Activated CD4-positive, alpha-beta memory T cell treated with anti-CD3 and anti-CD28 coated beads, Interleukin-2, amount 10 ng/mL, durations not matched to agents 7 days and 5 days (primary cell): ENCODE results near the gene PAX4. TPM values are rescaled to one million over a fixed set of nuclear protein-coding genes. Genes with fewer than 3 reads are reported as not detected.

Source experiments
- CTCF ChIA-PET: fragments of 350-600 bp; sonication (Branson Sonifier 250); formaldehyde crosslinking; loops from one replicate; lab custom pipeline; 2021; ENCODE audit warnings: antibody characterized with exemption, inconsistent platforms; lab: Charles Lee
- POLR2A ChIA-PET: fragments of 350-600 bp; sonication (Branson Sonifier 250); formaldehyde crosslinking; loops from one replicate; lab custom pipeline; 2021; ENCODE audit warnings: antibody characterized with exemption; lab: Charles Lee
- DNase-seq: peaks from one replicate; pipeline ENCODE4 v3.0.0-alpha.2; 2020
- H3K27ac Mint-ChIP-seq: one replicate; pipeline ENCODE4 v1.8.0; 2021; ENCODE audit warnings: mild to moderate bottlenecking, mixed read lengths
- H3K27me3 Mint-ChIP-seq: one replicate; pipeline ENCODE4 v1.8.0; 2021; ENCODE audit warnings: mixed read lengths
- H3K36me3 Mint-ChIP-seq: one replicate; pipeline ENCODE4 v1.8.0; 2021; ENCODE audit warnings: low read depth, mixed read lengths
- H3K4me1 Mint-ChIP-seq: one replicate; pipeline ENCODE4 v1.8.0; 2021; ENCODE audit warnings: mixed read lengths
- H3K4me3 Mint-ChIP-seq: one replicate; pipeline ENCODE4 v1.8.0; 2021; ENCODE audit warnings: mild to moderate bottlenecking, mixed read lengths
- H3K9me3 Mint-ChIP-seq: one replicate; pipeline ENCODE4 v1.8.0; 2021; ENCODE audit warnings: mixed read lengths
- total RNA-seq, 2 experiments: library from RNA; stranded (reverse); gene quantifications; one replicate each; pipeline ENCODE4 v1.2.3, GENCODE V29; 2021

Gene PAX4
- total RNA-seq, 2 experiments from 2014 or later, result not detected

DNA sequence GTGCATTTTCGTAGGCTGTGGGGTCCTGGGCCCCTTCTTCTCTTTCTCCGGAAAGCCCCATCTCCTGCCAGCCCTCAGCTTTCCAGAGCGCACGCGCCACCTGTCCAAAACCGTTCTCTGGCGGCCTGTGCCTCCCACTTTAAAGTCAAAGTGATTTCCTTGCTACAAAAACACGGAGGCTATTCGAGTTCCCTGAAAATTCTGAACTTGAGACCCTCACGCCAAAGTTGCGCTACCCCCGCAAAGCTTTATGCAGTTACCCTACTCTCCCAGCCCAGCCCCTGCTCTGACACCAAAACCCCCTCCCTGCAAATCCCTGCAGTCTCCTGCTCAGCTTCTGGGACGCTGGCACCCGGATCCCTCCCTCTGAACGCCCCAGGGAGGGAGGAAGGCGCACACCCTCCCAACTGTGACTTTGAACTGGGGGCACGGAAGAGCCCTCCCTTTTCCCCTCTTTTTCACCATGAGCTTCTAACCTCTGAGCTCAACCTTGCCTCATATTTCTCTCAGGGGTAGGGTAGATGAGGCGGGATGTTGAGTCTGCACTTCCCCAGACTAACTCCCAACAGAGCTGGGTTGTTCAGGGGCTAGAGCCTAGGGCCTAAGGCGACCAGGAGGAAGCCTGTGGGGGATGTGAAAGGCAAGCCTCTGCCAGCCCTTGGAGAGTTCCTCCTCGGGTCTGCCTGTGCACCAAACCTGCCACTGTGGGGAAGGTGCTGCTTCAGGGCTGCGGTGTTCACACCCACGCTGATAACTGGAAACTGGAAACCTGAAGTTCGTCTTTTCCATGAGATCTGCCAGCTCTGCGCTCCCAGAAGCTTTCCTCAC lies 2.7 kb upstream of the PAX4 start:
- DNase-seq, result no peak
- H3K27me3 Mint-ChIP-seq, result peaks cover 64% of the 10 kb centered on the region
- ChIA-PET POLR2A (interaction anchor here (1.6 kb wide), 1 partner anchor 19 kb away, joined by 4 read pairs; no protein-coding TSS in a partner anchor), CTCF (no interaction called here)
- H3K27ac Mint-ChIP-seq, result no peak overlapping the region
- no peaks in the 10 kb centered on the region for H3K36me3 Mint-ChIP-seq
- H3K4me3 Mint-ChIP-seq, result no peak overlapping the region
- H3K4me1 Mint-ChIP-seq, result no peaks in the 10 kb centered on the region
- no peaks in the 10 kb centered on the region for H3K9me3 Mint-ChIP-seq

DNA sequence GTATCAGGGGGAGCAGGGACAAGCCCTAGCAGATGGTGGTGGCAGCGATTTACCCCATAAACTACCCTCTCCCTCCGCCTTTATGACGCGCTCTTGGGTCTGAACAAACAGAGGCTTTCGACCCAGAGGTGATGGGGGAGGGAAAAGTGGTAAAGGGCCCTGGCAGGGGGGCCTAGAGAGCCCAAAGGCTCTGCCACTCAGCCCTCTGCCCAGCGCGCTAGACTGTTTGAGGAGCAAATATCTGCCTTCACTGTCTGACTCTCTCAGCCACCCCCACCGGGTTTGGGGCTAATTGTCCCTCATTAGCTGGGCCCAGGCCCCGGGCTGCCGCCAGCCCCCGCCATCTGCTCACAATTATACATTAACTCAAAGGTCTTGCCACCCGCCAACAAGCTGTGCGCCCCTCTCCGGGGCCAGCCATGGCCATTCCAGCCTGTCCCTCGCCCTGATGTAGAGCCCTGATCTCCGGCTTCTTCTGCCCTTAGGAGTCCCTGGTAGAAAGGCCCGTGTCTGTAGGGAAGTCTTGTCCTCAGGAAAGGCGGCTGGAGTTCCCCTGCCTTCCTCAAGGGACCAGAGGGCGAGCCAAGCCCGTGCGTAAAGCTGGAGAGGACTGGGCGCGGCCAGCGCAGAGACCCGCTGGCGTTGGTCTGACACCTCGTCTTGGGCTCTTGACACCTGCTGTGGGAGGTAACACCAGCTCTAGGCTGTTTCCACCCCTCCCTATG lies 1.9 kb upstream of the PAX4 start:
- Mint-ChIP-seq H3K27ac (no peak overlapping the region), H3K27me3 (peaks cover 59% of the 10 kb centered on the region), H3K4me1 (no peaks in the 10 kb centered on the region), H3K9me3 (no peaks in the 10 kb centered on the region), H3K36me3 (no peaks in the 10 kb centered on the region), H3K4me3 (no peak overlapping the region)
- POLR2A ChIA-PET, result interaction anchor here (1.6 kb wide), 1 partner anchor 20 kb away, joined by 4 read pairs; no protein-coding TSS in a partner anchor
- CTCF ChIA-PET, result no interaction called here
- no peak for DNase-seq

DNA sequence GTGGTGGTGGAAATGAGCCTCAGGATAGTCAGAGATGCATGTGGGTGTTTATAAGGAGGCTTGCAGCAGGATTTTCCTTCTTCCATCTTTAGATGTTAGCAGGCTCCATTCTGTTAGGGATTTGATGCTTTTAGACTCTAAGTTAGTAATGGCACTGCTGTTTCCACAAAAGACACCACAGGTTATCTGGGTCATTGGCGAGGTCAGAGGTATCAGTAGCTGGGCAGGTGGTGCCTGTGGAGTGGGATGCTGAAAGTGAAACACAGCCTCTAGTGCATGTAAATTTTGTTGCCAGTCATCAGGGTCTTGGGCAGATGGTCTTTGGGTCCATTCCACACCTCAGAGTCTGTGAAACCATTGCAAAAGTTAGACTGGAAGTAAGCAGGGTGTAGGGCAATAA lies 833 bp upstream of the PAX4 start:
- peaks cover 54% of the 10 kb centered on the region for H3K27me3 Mint-ChIP-seq
- H3K36me3 Mint-ChIP-seq, result no peaks in the 10 kb centered on the region
- CTCF ChIA-PET, result no interaction called here

DNA sequence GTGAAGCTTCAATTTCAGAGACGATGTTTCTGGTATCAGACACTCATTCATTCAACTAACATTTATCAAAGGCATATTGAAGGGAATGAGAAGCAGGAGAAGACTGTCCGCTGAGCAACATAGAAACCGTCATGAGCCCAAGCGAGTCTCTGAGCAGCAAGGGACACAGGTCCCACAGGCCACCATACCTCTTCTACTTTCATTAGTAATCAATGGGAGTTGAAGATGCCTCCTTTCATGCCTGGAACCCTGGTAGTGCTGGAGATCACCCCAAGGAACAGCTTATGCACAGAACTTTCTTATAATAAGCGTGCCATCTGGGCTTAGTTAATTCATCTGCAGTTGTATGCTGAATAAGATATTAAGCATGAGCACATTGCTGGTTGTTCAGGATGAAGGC lies 1.2 kb downstream of the PAX4 start:
- CTCF ChIA-PET, result no interaction called here
- Mint-ChIP-seq H3K9me3 (no peaks in the 10 kb centered on the region), H3K4me3 (no peak overlapping the region), H3K27ac (no peak overlapping the region), H3K27me3 (peaks cover 47% of the 10 kb centered on the region), H3K36me3 (no peaks in the 10 kb centered on the region), H3K4me1 (no peaks in the 10 kb centered on the region)
- POLR2A ChIA-PET, result no interaction called here
- DNase-seq, result no peak

More for the DNA sequence above, 833 bp upstream of the PAX4 start:
- Mint-ChIP-seq H3K4me3 (no peak overlapping the region), H3K9me3 (no peaks in the 10 kb centered on the region), H3K4me1 (no peaks in the 10 kb centered on the region), H3K27ac (no peak overlapping the region)
- POLR2A ChIA-PET, result no interaction called here
- DNase-seq, result no peak

DNA sequence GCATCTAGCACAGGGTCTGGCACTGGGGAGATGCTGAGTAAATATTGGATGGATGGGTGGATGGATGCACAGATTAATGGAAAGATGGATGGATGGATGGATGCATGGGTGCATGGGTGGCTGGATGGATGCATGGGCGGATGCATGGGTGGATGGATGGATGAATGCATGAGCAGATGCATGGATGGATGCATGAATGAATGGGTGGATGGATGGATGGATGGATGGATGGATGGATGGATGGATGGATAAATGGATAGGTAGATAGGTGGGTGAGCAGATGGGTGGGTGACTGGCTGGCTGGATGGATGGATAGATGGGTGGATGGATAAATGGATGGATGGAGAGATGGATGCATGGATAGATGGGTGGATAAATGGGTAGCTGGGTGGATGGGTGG lies 5.7 kb downstream of the PAX4 start:
- Mint-ChIP-seq H3K4me1 (no peaks in the 10 kb centered on the region), H3K36me3 (no peaks in the 10 kb centered on the region), H3K27ac (no peak overlapping the region), H3K27me3 (peaks cover 11% of the 10 kb centered on the region), H3K4me3 (no peak overlapping the region), H3K9me3 (no peaks in the 10 kb centered on the region)
- ChIA-PET POLR2A (no interaction called here), CTCF (no interaction called here)
- no peak for DNase-seq

DNA sequence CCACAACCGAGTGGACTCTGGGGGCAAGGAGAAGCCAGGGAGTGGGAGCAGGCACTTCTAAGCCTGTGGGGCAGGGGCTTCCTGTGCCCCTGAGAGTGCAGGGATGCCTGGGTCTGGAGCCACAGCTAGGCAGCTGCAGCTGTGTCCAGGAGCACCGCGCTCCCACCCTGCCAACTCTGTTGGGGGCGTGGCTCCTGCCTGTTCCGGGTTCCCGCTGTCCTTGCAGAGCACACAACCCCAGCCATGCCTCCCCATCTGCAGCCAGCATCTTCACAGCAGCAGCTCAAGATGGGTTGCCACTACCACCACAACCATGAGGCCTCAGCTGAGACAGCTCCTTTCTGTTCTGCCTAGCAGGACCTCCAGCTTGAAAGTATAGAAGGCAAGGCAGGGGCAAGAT lies 8.6 kb downstream of the PAX4 start:
- no peak overlapping the region for H3K27ac Mint-ChIP-seq
- peaks cover 5% of the 10 kb centered on the region for H3K27me3 Mint-ChIP-seq
- CTCF ChIA-PET, result no interaction called here
- POLR2A ChIA-PET, result no interaction called here
- no peaks in the 10 kb centered on the region for H3K36me3 Mint-ChIP-seq
- H3K4me3 Mint-ChIP-seq, result no peak overlapping the region
- DNase-seq, result no peak
- H3K4me1 Mint-ChIP-seq, result no peaks in the 10 kb centered on the region
- no peaks in the 10 kb centered on the region for H3K9me3 Mint-ChIP-seq

DNA sequence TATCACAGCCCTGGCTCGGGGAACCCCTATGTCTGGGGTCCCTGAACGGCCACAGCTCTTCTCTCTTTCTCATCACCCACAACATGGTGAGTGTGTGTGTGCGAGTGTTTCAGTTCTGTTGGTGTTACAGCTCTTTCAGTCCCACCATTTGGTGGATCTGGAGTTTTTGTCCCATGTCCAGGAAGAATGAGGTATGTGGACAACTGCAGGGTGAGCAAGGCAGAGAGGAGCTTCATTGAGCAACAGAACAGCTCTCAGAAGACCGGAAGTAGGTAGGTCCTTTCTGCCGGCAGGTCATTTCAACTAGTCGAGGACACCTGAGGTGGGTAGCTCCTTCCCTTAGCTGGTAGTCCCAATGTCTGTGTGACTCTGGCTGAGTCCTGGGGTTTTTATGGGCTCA lies 9.5 kb downstream of the PAX4 start:
- Mint-ChIP-seq H3K36me3 (no peaks in the 10 kb centered on the region), H3K4me1 (no peaks in the 10 kb centered on the region), H3K4me3 (no peak overlapping the region), H3K27ac (no peak overlapping the region), H3K27me3 (no peaks in the 10 kb centered on the region), H3K9me3 (no peaks in the 10 kb centered on the region)
- POLR2A ChIA-PET, result no interaction called here
- CTCF ChIA-PET, result no interaction called here
- DNase-seq, result no peak

DNA sequence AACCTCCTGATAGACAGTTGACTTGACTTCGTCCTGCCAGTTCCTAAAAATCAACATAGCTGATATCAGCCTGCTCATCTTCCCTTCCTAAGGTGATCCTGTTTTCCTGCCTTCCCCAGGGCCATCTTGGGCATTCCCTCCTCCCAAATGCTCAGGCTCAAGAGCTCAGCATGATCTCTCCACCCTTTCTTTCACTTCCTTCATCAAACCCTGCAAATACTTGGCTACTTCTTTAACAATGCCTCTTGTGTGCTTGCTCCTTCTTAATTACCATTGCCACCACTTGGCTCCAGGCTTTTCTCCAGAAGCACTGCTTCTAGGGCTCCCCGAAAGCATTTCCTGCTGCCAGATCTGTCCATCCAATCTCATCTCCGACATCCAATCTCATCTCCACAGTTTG lies 17.1 kb downstream of the PAX4 start:
- H3K36me3 Mint-ChIP-seq, result no peaks in the 10 kb centered on the region
- no peaks in the 10 kb centered on the region for H3K27me3 Mint-ChIP-seq
- DNase-seq, result no peak
- H3K27ac Mint-ChIP-seq, result no peak overlapping the region
- H3K4me3 Mint-ChIP-seq, result no peak overlapping the region
- ChIA-PET POLR2A (no interaction called here), CTCF (interaction anchor here (1.8 kb wide), 1 partner anchor 609 kb away, joined by 4 read pairs; no protein-coding TSS in a partner anchor)
- H3K9me3 Mint-ChIP-seq, result no peaks in the 10 kb centered on the region
- H3K4me1 Mint-ChIP-seq, result no peaks in the 10 kb centered on the region

DNA sequence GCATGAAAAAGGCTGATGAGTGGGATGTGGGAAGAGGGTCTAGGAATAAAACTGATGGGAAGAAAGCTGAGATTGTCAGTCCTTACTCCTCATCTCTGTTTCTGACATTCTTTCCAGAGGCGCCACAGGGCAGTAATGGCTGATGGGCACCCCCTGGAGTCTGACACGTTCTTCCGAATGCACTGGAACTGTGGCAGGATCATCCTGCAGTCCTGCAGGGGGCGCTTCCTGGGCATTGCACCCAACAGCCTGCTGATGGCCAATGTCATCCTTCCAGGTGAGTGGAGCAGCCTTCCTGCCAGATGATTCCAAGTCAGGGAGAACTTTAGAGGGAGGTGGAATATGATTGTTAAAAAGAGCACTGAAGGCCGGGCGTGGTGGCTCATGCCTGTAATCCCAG lies 19.6 kb downstream of the PAX4 start:
- no peak overlapping the region for H3K4me3 Mint-ChIP-seq
- ChIA-PET CTCF (no interaction called here), POLR2A (no interaction called here)
- H3K27me3 Mint-ChIP-seq, result no peaks in the 10 kb centered on the region
- no peak overlapping the region for H3K27ac Mint-ChIP-seq
- H3K36me3 Mint-ChIP-seq, result no peaks in the 10 kb centered on the region
- H3K9me3 Mint-ChIP-seq, result no peaks in the 10 kb centered on the region
- DNase-seq, result no peak
- no peaks in the 10 kb centered on the region for H3K4me1 Mint-ChIP-seq

DNA sequence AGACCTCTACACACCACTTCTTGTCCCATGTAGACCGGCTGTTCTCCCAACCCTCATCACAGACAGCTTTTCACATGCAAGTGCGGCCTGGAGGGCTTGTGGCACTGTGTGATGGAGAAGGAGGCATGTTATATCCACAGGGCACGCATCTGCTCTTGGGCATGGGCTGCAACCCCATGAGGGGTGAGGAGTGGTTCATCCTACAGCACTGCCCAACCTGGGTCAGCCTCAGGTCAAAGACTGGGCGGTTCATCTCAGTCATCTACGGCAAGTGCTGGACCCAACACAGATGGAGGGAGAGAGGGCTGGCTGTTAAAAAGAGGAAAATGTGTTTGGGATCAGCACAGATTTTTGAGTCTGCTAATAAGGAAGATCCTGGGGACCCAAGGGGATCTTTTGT lies 22.2 kb downstream of the PAX4 start:
- peaks cover 12% of the 10 kb centered on the region for H3K36me3 Mint-ChIP-seq
- peaks cover 2% of the 10 kb centered on the region for H3K4me1 Mint-ChIP-seq
- H3K27ac Mint-ChIP-seq, result no peak overlapping the region
- ChIA-PET CTCF (no interaction called here), POLR2A (no interaction called here)
- no peak overlapping the region for H3K4me3 Mint-ChIP-seq
- no peak for DNase-seq
- H3K9me3 Mint-ChIP-seq, result no peaks in the 10 kb centered on the region
- H3K27me3 Mint-ChIP-seq, result no peaks in the 10 kb centered on the region

DNA sequence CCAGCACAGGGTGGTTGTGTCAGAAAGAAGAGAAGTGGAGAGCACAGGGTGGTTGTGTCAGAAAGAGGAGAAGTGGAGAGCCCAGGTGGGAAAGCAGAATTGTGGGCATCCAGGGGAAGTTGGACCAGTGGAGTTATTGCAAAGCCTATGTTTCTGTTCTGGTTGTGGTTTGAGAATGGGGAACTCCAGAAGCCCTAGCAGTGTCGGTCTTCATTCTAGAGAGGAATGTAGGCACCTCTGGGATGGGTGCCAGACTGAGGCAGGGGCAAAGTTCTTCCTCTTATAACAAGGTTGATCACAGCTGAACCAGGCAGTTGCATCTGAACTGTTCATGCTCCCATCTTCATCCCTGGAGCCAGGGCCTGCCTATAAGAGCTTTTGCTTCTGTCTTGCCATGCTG lies 23.5 kb downstream of the PAX4 start:
- POLR2A ChIA-PET, result no interaction called here
- DNase-seq, result no peak
- CTCF ChIA-PET, result no interaction called here
- Mint-ChIP-seq H3K9me3 (no peaks in the 10 kb centered on the region), H3K36me3 (peaks cover 23% of the 10 kb centered on the region), H3K27me3 (no peaks in the 10 kb centered on the region), H3K4me3 (no peak overlapping the region), H3K27ac (no peak overlapping the region), H3K4me1 (peaks cover 9% of the 10 kb centered on the region)

DNA sequence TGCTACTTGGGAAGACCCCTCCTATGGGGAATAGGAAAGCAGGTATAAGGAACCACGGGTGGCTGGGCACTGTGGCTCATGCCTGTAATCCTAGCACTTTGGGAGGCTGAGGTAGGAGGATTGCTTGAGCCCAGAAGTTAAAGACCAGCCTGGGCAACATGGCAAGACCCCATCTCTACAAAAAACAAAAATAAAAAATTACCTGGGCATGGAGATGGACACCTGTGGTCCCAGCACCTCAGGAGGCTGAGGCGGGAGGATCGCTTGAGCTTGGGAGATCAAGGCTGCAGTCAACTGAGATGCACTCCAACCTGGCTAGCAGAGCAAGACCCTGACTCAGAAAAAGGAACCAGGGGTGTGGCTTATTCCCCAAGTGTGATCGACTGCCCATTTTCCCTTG lies 25.4 kb downstream of the PAX4 start:
- H3K27ac Mint-ChIP-seq, result no peak overlapping the region
- H3K27me3 Mint-ChIP-seq, result no peaks in the 10 kb centered on the region
- H3K4me3 Mint-ChIP-seq, result no peak overlapping the region
- peaks cover 27% of the 10 kb centered on the region for H3K36me3 Mint-ChIP-seq
- H3K9me3 Mint-ChIP-seq, result no peaks in the 10 kb centered on the region
- peaks cover 15% of the 10 kb centered on the region for H3K4me1 Mint-ChIP-seq
- CTCF ChIA-PET, result no interaction called here
- DNase-seq, result no peak
- POLR2A ChIA-PET, result interaction anchor here (1.0 to 1.3 kb wide), 2 partner anchors 7 to 201 kb away, joined by 3 to 4 read pairs; partner anchors contain the start of gene GCC1

DNA sequence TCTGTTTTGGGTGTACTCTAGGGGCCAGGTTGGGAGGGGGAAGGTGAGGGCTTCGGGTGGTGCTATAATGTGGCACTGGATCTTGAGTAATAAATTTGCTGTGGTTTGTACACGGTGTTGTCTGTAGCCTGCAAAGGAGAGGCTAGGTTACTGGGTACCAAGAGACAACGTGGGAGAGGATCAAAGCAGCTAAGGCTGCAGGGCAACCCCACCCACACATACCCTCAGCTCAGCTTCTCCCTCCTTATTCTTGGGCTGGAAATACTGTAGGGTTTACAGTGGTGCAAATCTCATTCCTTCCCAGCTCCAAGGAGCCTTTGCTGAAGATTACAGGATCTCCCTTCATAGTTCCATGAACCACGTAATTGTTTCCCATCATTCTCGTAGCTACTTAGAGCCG lies 26.4 kb downstream of the PAX4 start:
- H3K4me3 Mint-ChIP-seq, result no peak overlapping the region
- H3K27ac Mint-ChIP-seq, result no peak overlapping the region
- ChIA-PET CTCF (no interaction called here), POLR2A (no interaction called here)
- no peaks in the 10 kb centered on the region for H3K9me3 Mint-ChIP-seq
- no peak for DNase-seq
- no peaks in the 10 kb centered on the region for H3K27me3 Mint-ChIP-seq
- H3K36me3 Mint-ChIP-seq, result peaks cover 27% of the 10 kb centered on the region
- H3K4me1 Mint-ChIP-seq, result peaks cover 16% of the 10 kb centered on the region
